GM12875 (cell line): ENCODE data around the gene RNASEH1.

Source experiments
- H3K4me3 ChIP-seq: one replicate; pipeline ENCODE4 v1.5.1; 2011; ENCODE audit warnings: low read depth, low read length, control low read depth
- TF ChIP-seq, protein P1 (sequence below): IDR thresholded peaks from 2 replicates; pipeline ENCODE4 v1.5.1; 2011; ENCODE audit warnings: low read depth, mild to moderate bottlenecking, control low read depth, inconsistent platforms, low read length, moderate library complexity, borderline replicate concordance; ENCODE audit not compliant: insufficient read depth

Gene RNASEH1

DNA sequence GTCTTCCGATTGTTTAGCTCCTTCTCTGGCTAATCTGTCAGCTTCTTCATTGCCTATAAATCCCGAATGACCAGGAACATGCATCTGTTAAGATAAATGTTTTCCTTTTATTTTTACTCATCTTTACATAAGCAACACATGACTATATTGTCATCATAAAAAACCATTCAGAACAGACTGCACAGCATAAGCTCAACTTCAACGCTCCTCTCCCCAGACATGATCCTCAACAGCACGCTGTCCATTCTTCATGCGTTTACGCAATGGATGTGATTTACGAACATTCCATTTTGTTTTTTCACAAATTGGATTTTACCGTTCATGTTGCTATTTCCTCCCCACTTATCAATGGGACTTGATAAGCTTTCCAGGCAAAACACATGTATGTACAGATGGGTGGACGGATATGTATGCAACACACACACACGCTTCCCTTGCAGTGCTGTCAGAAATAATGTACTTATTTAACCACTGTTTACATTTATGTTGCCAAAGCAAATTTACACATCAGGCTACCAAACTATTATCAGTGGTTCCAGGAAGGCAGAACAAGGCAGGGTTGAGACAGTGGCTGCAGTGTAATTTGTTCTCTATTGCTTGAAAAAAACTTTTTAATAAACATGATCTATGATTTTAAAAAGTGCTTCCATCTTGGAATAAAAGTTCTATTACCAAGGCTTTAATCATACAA is 12.2 kb downstream of the RNASEH1 start:
- H3K4me3 ChIP-seq: no peak overlapping the region
- TF ChIP-seq, protein P1, sequence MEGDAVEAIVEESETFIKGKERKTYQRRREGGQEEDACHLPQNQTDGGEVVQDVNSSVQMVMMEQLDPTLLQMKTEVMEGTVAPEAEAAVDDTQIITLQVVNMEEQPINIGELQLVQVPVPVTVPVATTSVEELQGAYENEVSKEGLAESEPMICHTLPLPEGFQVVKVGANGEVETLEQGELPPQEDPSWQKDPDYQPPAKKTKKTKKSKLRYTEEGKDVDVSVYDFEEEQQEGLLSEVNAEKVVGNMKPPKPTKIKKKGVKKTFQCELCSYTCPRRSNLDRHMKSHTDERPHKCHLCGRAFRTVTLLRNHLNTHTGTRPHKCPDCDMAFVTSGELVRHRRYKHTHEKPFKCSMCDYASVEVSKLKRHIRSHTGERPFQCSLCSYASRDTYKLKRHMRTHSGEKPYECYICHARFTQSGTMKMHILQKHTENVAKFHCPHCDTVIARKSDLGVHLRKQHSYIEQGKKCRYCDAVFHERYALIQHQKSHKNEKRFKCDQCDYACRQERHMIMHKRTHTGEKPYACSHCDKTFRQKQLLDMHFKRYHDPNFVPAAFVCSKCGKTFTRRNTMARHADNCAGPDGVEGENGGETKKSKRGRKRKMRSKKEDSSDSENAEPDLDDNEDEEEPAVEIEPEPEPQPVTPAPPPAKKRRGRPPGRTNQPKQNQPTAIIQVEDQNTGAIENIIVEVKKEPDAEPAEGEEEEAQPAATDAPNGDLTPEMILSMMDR: no peak

DNA sequence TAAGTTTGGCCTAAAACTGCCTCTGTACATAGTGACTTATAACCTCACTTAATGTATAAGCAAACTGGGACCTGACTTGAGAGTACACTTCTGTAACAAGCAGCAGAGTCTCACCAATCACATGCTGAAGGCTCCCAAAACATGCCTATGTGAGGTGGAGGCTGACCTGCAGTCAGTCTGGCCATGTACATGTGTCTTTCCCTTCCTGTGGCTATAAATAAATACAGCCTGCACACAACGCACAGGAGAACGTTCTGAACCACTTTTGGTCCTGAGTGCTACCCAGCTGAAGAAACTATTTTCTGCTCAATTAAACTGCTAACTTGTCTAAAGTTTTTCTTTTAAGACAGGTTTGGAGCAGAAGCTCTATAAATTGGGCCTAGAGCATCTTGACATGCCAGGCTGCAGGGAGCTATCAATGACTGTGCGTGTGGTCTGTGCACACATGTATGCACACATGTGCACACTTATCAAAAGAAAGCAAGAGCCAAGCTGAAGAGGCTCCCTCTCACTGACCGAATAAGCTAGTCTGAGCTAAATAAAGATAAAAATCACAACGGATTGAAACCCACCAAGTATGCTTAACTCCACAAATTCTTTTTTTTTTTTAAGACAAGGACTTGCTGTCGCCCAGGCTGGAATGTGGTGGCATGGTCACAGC is 15.0 kb downstream of the RNASEH1 start:
- TF ChIP-seq, protein P1: no peak
- H3K4me3 ChIP-seq: no peak overlapping the region

DNA sequence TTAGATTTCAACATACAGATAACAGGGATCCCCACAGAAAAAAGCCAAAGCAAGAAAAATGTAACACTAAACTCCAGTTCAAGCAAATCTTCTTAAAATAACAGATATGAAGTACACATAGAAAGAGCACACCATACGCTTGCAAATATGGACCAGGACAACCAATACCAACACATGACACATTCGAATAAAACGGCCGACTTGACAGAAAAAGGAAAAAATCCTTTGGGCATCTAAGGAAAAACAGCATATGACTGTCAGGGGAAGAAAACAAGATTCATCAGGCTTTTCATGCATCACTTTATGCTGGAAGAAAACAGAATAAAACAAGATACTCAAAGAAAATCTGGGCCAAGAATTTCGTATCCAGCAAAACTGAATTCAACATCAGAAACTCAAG is 16.0 kb downstream of the RNASEH1 start:
- H3K4me3 ChIP-seq: no peak overlapping the region
- TF ChIP-seq, protein P1: no peak

DNA sequence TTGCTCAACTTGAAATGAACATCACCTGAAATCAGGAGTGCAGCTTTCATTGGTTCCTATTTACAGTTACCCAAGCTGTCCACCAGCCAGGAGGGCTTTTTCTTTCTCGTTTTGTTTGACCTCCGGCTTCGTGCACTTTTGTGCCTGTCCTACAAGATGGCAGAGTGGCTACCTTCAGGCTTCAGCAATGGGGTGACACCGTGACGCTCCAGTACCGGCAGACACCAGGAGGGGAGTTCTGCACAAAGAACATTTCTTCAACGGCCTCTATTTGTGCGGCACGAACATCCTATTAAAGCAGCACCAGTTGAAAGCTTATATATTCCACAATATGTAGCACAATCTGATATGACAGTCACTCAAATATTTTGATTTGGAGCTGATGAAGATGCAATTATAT is 18.3 kb downstream of the RNASEH1 start:
- no peak overlapping the region for H3K4me3 ChIP-seq
- TF ChIP-seq, protein P1: no peak

DNA sequence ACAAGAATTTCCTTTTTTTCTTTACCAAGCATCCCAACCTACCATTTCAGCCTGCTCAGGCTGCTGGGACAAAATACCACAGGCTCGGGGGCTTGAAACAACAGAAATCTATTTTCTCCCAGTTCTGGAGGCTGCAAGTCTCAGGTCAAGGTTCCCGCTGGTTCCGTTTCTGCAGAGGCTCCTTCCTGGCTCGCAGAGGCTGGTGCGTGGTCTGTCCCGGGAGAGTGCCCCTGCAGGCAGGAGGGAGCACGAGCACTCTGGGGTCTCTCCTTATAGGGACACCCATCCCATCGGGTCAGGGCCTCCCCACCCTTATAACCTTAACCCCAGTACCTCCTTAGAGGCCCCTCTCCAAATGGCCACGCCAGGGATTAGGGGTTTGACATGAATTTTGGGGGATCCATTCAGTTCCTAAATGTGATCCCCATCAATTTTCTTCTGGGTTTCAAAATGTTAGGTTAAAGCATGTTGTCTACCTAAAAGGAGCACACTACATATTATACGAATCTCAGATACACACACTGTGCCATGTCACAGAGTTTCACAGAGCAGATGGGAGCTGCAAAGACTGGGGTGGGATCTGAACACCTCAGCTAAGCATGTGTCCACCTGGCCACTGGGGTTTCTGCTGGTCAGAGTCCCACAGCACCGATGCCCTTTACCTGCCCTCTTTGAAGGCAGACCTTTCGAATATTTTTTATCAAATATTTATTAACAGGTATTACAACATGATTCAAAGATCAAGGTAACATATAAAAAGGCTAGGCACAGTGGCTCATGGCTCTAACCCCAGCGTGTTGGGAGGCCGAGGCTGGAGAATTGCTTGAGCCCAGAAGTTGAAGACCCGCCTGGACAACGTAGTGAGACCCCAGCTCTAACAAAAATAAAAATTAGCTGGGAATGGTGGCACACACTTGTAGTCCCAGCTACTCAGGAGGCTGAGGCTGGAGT is 21.2 kb downstream of the RNASEH1 start:
- TF ChIP-seq, protein P1: peak; percentile 13; the same call in 1 of the 2 replicates
- H3K4me3 ChIP-seq: no peak overlapping the region

DNA sequence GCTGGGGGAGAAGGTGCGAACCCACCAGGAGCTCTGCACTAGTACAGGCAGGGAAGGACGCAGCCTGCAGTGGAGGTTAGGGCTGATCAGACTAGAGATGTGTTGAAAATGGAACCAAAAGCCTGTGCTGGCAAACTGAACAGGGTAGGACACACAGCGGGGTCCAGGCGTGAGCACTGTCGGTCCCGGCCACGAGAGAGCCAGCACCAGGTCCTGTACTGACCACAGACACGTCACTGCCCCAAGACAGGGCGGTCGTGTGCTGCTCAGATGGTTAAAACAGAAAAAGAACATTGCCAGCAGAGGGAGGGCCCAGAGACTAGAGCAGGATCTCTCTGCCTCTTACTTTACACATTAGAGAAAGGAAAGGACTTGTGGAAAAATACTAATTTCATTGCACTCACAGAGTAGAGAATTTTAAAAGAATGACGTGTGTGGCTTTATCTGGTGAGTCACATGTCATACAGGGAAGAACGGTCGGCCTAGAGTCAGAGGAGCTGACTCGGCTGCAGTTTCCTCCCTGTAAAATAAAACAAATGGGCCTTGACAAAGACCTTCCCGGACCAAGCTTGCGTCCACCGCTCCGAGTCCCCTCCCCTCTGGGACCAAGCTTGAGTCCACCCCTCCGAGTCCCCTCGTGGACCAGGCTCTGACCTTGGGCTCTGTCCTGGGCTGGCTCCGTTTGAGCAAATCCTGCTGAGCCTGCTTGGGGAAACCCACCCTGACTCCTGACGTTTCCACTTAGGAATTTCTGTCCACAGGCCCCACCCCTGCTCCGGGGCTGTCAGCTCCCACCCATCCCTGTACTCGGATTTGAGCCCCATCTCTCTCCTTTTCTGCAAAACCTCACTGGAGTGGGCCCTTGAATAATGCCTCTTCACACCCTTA is 22.1 kb downstream of the RNASEH1 start:
- TF ChIP-seq, protein P1: no peak
- no peak overlapping the region for H3K4me3 ChIP-seq
